ENCODE data around the gene SLC51A.

Gene SLC51A

GRCh38 chr3:196246612-196247308, 30.4 kb downstream of the SLC51A start:
- FAIRE-seq: no peak

- no peak for FAIRE-seq
Observed at GRCh38 chr3:196251918-196252317, 35.6 kb downstream of the SLC51A start.

- FAIRE-seq: no peak
Observed at GRCh38 chr3:196254376-196255283, 38.3 kb downstream of the SLC51A start.

GRCh38 chr3:196255776-196256175, 39.4 kb downstream of the SLC51A start:
- FAIRE-seq: no peak

GRCh38 chr3:196260784-196261183, 44.5 kb downstream of the SLC51A start:
- no peak for FAIRE-seq

- FAIRE-seq: no peak
Observed at GRCh38 chr3:196263819-196264218, 47.5 kb downstream of the SLC51A start.

- no peak for FAIRE-seq
Observed at GRCh38 chr3:196268284-196269163, 52.2 kb downstream of the SLC51A start.

- FAIRE-seq: no peak
Observed at GRCh38 chr3:196270499-196270898, 54.2 kb downstream of the SLC51A start.

GRCh38 chr3:196272826-196273225, 56.5 kb downstream of the SLC51A start:
- FAIRE-seq: no peak

- no peak for FAIRE-seq
Observed at GRCh38 chr3:196273655-196274054, 57.3 kb downstream of the SLC51A start.

- no peak for FAIRE-seq
Observed at GRCh38 chr3:196274585-196274984, 58.3 kb downstream of the SLC51A start.

- no peak for FAIRE-seq
Observed at GRCh38 chr3:196275126-196275525, 58.8 kb downstream of the SLC51A start.

GRCh38 chr3:196280689-196281440, 64.5 kb downstream of the SLC51A start:
- no peak for FAIRE-seq

- no peak for FAIRE-seq
Observed at GRCh38 chr3:196281962-196282361, 65.6 kb downstream of the SLC51A start.

All from G401.6 (cell line).